GM12891 (cell line): Measurements from ENCODE around the gene PERM1.
"Not testable (repeated sequence)": the region's sequence is repeated elsewhere in the genome, so short reads cannot be mapped to it uniquely, and the experiment has no call there.

Experiments
- DNase-seq: peaks from one replicate; pipeline ENCODE4 v3.0.0; 2011; ENCODE audit warnings: low spot score; ENCODE audit not compliant: insufficient read length
- FAIRE-seq: peaks from 2 replicates; lab custom pipeline; 2011; peaks lifted over from hg19 to GRCh38; lab: Jason Lieb, UNC
- PAX5 ChIP-seq: IDR thresholded peaks from 2 replicates; pipeline ENCODE4 v1.6.1; 2011; ENCODE audit warnings: low read length, moderate library complexity, mild to moderate bottlenecking; ENCODE audit not compliant: insufficient read depth, severe bottlenecking
- POLR2A ChIP-seq: IDR thresholded peaks from 2 replicates; pipeline ENCODE4 v1.6.1; 2011; ENCODE audit warnings: low read depth, low read length, control low read depth
- POLR2AphosphoS5 ChIP-seq: IDR thresholded peaks from 2 replicates; pipeline ENCODE4 v1.6.1; 2011; ENCODE audit warnings: low read depth, low read length, control low read depth
- POU2F2 ChIP-seq: IDR thresholded peaks from 2 replicates; pipeline ENCODE4 v1.6.1; 2011; ENCODE audit warnings: low read depth, mild to moderate bottlenecking, control low read depth, low read length, moderate library complexity
- SPI1 ChIP-seq: IDR thresholded peaks from 2 replicates; pipeline ENCODE4 v1.6.1; 2011; ENCODE audit warnings: low read depth, low read length, control low read depth
- TAF1 ChIP-seq: IDR thresholded peaks from 2 replicates; pipeline ENCODE4 v1.6.1; 2011; ENCODE audit warnings: low read depth, low read length, control low read depth

PERM1 gene

DNA sequence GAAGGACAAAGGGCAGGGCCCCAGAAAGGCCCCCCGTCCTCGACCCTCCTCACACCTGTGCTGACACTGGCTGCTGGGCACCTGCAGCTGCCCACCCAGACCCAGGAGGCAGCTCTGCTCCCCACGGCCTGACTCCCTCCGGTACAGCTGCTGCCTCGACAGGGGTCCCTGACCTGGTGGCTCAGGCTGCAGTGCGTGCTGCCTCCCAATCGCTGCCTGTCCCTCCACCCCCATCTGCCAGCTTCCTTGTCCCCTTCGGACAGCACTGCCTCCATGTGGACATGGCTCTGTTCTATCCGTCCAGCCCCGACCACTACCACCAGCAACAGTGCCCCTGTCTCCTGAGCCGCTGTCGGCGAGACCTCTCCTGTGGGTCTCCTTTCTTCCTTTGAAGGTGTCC is 27.0 kb downstream of the PERM1 start:
- DNase-seq (no peak), FAIRE-seq (no peak)
- TF ChIP-seq PAX5 (no peak), SPI1 (no peak), TAF1 (no peak)

DNA sequence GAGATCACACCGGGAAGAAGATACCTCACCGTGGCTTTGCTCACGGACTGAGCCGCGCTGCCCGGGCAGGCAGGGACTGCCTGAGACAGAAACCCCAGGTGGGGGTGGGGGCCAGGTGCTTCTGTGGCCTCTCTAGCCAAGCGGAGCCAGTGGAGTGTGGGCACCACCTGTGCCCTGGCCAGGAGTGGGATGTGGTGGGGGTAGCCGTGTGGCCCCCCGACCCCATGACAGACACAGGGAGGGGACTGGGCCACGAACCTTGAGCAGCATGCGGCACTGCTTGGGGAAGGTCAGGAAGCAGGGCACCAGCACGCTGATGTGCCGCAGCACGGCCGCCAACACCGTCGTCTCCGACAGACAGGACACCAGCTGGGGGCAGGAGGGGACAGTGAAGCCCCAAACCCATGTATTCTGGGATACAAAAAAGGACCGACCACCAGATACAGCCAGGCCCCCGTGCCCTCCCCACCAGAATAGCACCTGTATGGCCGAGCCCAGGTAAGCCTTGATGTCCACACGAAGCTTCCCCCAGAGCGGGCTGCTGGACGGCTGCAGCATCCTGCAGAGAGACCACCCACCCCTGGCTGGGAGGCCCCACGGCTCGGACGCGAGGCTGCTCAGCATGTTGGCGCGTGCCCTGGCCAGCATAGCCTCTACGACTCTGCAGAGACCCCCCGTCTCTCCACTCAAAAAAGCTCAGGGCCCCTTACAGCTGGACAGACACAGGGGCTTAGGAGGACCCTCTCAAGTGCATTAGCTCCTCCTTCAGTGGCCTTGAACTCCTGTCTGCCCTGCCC is 28.2 kb downstream of the PERM1 start:
- TF ChIP-seq POLR2AphosphoS5 (no peak), PAX5 (no peak), TAF1 (no peak), POLR2A (no peak), SPI1 (no peak), POU2F2 (no peak)
- no peak for FAIRE-seq
- no peak for DNase-seq

- FAIRE-seq (no peak), DNase-seq (no peak)
- TF ChIP-seq SPI1 (no peak), PAX5 (no peak), POU2F2 (no peak), POLR2A (no peak), POLR2AphosphoS5 (no peak)
Measured at GRCh38 chr1:952603-953002, 29.3 kb downstream of the PERM1 start.

- DNase-seq (no peak), FAIRE-seq (no peak)
- TF ChIP-seq POU2F2 (no peak), SPI1 (no peak), TAF1 (no peak), PAX5 (no peak), POLR2A (no peak), POLR2AphosphoS5 (no peak)
Measured at GRCh38 chr1:952201-952600, 29.7 kb downstream of the PERM1 start.

DNA sequence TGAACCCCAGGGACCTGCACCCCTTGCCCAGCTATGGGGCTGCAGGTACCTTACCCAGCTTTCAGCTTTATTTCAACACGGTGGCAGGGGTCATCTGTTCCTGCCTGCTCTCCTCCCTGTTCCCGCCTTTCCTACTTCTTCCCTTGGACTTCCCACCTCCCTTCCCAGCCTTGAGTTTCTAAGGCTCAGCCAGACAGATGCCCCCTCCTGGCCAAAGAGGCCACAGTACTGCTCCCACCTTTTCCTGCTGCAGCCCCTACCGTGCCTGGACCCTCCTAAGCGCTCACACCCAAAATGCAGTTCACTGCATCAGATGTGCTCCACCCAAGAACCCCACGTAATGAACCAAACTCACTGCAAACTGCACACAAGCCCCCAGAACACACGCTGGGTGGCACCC is 30.5 kb downstream of the PERM1 start:
- FAIRE-seq (no peak), DNase-seq (no peak)

GRCh38 chr1:950881-951280 is 31.0 kb downstream of the PERM1 start:
- TF ChIP-seq POLR2AphosphoS5 (no peak), SPI1 (no peak), POU2F2 (no peak), PAX5 (no peak), TAF1 (no peak), POLR2A (no peak)
- no peak for FAIRE-seq
- DNase-seq, result no peak

More for the DNA sequence above, 30.5 kb downstream of the PERM1 start:
- no peak for TF ChIP-seq POU2F2
- TF ChIP-seq POLR2A, result no peak
- no peak for TF ChIP-seq POLR2AphosphoS5
- no peak for TF ChIP-seq TAF1
- no peak for TF ChIP-seq SPI1
- TF ChIP-seq PAX5, result no peak

- DNase-seq (no peak), FAIRE-seq (no peak)
- no peak for TF ChIP-seq TAF1
Measured at GRCh38 chr1:950268-950667, 31.6 kb downstream of the PERM1 start.

GRCh38 chr1:947958-948357 is 33.9 kb downstream of the PERM1 start:
- FAIRE-seq (no peak), DNase-seq (no peak)
- TF ChIP-seq POLR2AphosphoS5, result no peak
- no peak for TF ChIP-seq TAF1
- no peak for TF ChIP-seq PAX5
- no peak for TF ChIP-seq SPI1
- TF ChIP-seq POLR2A, result no peak
- no peak for TF ChIP-seq POU2F2

DNA sequence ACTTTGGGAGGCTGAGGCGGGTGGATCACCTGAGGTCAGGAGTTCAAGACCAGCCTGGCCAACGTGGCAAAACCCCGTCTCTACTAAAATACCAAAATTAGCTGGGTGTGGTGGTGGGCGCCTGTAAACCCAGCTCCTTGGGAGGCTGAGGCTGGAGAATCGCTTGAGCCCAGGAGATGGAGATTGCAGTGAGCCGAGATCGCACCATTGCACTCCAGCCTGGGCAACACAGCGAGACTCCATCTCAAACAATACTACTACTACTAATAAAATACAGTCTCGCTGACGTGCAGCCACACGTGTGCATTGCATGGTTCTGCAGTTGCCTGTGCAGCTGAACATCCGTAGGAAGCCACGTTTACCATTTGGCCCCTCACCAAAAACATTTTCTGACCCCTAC is 35.1 kb downstream of the PERM1 start:
- not testable (repeated sequence) for DNase-seq, FAIRE-seq

- no peak for DNase-seq
- FAIRE-seq, result no peak
- TF ChIP-seq TAF1 (no peak), POLR2A (no peak), SPI1 (no peak), PAX5 (no peak), POU2F2 (no peak), POLR2AphosphoS5 (no peak)
Measured at GRCh38 chr1:945688-946556, 36.0 kb downstream of the PERM1 start.
